Measurements from ENCODE around the gene TSACC. TPM values are rescaled to one million over a fixed set of nuclear protein-coding genes. Genes with fewer than 3 reads are reported as not detected.
A peak's percentile ranks its signal among the peaks of the same experiment; 100 is the strongest.

The TSACC gene
- under 1 TPM in 1 of 3 donors, not detected in 2; 0.87 TPM for total RNA-seq
- long read RNA-seq, donor 1, partial matches to known transcripts, result 0 of 5 reads
- long read RNA-seq, donor 1, other reads (novel, unspliced or antisense), result 5 of 5 reads
- long read RNA-seq, donor 2, partial matches to known transcripts, result 0 of 1 reads
- long read RNA-seq, donor 2, other reads (novel, unspliced or antisense), result 1 of 1 reads

DNA sequence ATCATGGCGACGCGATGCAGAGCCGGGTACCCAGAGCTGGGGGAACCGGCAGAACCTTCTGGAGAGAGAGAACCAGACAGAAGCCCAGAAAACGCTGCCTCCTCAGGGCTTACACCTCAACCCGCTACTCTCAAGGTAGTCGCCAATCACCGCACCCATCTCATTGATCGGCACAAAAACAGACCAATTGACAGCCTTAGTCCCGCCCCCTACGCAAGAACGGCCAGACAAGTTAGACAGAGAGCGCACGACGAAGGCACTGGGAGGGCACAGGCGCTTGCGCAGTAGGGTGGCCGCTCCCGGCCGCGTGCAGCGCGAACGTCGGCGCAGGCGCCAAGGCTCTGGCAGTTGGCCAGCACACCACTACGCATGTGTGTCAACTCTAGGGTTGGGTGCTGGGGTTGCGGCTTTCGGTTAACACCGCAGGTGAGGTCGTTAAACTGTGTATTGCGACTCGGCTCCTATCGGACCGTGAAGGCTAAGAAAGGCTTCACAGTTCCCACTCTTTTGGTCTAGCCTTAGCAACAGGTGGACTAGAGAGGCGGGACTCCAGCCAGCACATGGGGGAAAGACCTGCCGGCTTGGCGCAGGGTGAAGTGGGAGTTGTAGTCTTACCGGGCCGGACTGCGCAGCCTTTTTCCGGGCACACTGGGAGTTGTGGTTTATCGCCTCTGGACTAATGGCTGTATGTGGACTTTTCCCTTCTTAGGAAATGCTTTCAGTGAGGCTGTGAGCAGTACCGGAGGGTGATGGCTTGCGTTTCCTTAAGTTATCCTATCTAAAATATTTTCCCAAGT is at the start of gene TSACC, which contains the start of gene CCT3:
TSS of gene TSACC (plus strand) at position 347 of the 797 bp plus-strand sequence. CDS start 1,232 bp downstream, outside the sequence.
TSS of gene CCT3 (minus strand) at position 113 of the 797 bp plus-strand sequence. CDS start at position 5, 108 bp downstream.
- TF ChIP-seq, protein P1, sequence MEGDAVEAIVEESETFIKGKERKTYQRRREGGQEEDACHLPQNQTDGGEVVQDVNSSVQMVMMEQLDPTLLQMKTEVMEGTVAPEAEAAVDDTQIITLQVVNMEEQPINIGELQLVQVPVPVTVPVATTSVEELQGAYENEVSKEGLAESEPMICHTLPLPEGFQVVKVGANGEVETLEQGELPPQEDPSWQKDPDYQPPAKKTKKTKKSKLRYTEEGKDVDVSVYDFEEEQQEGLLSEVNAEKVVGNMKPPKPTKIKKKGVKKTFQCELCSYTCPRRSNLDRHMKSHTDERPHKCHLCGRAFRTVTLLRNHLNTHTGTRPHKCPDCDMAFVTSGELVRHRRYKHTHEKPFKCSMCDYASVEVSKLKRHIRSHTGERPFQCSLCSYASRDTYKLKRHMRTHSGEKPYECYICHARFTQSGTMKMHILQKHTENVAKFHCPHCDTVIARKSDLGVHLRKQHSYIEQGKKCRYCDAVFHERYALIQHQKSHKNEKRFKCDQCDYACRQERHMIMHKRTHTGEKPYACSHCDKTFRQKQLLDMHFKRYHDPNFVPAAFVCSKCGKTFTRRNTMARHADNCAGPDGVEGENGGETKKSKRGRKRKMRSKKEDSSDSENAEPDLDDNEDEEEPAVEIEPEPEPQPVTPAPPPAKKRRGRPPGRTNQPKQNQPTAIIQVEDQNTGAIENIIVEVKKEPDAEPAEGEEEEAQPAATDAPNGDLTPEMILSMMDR (IDR thresholded peaks at IDR 0.05), result no peak
- intact Hi-C loops (cut with DNase I, micrococcal nuclease), result no loop called here
- peak within 1 kb of the TSS; percentile 63 for H3K4me3 ChIP-seq
- peaks cover 17% of the 10 kb centered on the region for H3K4me1 ChIP-seq (ENCODE audit: low read depth)
- ATAC-seq (peak; percentile 97), DNase-seq (peak; percentile 99)
- no peaks in the 10 kb centered on the region for H3K36me3 ChIP-seq (ENCODE audit: low read depth)
- no peaks in the 10 kb centered on the region for H3K9me3 ChIP-seq

DNA sequence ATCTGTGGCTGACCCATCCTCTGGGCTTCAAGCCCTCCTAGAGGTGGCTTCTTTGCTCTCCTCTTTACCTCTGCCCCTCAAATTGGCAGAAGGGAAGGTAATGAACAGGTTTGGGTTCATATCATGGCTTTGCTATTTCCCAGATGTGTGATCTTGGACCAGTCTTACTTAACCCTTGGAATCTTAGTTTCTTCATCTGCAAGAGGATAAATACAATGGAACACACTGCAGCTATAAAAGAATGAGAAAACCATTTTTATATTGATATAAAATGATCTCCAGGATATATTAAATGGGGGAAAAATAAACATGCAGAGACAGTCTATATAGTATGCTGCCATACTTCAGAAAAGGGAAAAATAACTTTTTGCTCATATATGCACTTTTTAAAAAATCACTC is 48.5 kb upstream of the TSACC start:
- no peaks in the 10 kb centered on the region for H3K9me3 ChIP-seq
- intact Hi-C loops (cut with DNase I, micrococcal nuclease), result no loop called here
- H3K4me3 ChIP-seq, result no peak overlapping the region
- no peaks in the 10 kb centered on the region for H3K4me1 ChIP-seq (ENCODE audit: low read depth)
- TF ChIP-seq, protein P1 (IDR thresholded peaks at IDR 0.05), result no peak
- ATAC-seq, result no peak
- no peak for DNase-seq
- no peaks in the 10 kb centered on the region for H3K36me3 ChIP-seq (ENCODE audit: low read depth)

DNA sequence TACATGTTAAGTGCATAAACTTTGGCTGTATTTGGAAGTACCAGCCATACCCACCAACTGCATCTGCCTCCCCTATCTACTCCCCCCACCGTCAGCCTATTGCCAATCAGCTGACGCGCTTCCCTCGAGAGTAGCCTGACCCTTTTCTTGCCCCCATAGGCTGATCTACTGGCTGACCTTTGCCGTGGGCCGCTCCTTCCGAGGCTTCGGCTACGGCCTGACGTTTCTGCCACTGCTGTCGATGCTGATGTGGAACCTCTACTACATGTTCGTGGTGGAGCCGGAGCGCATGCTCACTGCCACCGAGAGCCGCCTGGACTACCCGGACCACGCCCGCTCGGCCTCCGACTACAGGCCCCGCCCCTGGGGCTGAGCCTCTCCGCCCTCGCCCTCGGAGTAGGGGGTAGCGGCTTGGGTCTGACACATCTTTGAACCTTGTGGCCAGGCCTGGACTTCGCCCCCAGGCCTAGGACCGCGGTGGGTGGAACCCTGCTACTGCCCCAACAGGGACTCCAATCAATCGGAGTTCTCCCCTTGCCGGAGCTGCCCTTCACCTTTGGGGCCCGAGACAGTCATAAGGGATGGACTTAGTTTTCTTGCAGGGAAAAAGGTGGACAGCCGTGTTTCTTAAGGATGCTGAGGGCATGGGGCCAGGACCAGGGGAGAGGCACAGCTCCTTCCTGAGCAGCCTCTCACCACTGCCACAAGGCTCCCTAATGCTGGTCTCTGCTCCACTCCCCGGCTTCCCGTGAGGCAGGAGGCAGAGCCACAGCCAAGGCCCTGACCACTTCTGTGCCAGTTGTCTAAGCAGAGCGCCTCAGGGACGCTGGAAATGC is 46.9 kb upstream of the TSACC start:
- peak overlapping the region; percentile 6 for H3K4me3 ChIP-seq
- H3K4me1 ChIP-seq (ENCODE audit: low read depth), result no peaks in the 10 kb centered on the region
- peak; percentile 95 for ATAC-seq
- H3K9me3 ChIP-seq, result no peaks in the 10 kb centered on the region
- DNase-seq, result peak; percentile 92 to 93 (median 92)
- intact Hi-C loops (cut with DNase I, micrococcal nuclease), result no loop called here
- TF ChIP-seq, protein P1 (IDR thresholded peaks at IDR 0.05), result no peak
- no peaks in the 10 kb centered on the region for H3K36me3 ChIP-seq (ENCODE audit: low read depth)

DNA sequence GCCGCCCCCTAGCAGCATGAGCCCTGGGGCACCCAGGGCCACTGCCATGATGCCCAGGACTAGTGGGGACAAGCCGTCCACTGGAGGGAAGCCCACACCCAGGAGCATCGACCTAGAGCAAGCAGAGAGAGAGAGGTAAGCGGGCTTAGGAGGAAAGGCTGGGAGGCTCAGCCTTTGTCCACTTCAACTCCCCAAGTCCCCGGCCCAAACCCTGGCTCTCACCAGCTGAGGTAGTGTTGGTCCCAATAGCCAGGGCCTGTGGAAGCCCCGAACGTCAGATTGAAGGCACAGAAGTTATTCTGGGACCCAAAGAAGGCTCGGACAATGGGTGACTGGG is 45.3 kb upstream of the TSACC start:
- TF ChIP-seq, protein P1 (IDR thresholded peaks at IDR 0.05), result no peak
- ATAC-seq (no peak), DNase-seq (no peak)
- no peaks in the 10 kb centered on the region for H3K4me1 ChIP-seq (ENCODE audit: low read depth)
- intact Hi-C loops (cut with DNase I, micrococcal nuclease), result no loop called here
- H3K9me3 ChIP-seq, result no peaks in the 10 kb centered on the region
- H3K36me3 ChIP-seq (ENCODE audit: low read depth), result no peaks in the 10 kb centered on the region
- no peak overlapping the region for H3K4me3 ChIP-seq

DNA sequence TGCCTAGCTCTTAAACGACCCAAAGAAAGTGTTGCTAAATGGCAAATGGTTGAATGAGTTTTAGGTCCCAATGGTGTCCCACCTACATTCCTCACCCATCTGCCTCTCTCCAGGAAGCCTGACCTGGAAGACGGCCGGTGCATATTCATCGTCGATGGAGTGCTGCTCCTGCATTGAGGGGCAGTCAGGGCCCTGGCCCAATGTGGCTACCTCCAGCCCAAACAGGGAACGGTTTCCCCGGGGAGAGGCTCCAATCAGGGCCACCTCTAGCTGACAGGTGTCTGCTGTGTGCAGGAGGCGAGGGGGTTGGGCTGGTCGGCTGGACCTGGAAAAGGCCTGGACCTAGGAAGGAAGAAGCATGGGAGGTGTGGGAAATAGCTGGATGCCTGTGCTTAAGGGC is 44.4 kb upstream of the TSACC start:
- no peak for DNase-seq
- H3K9me3 ChIP-seq, result no peaks in the 10 kb centered on the region
- TF ChIP-seq, protein P1 (IDR thresholded peaks at IDR 0.05), result no peak
- H3K4me1 ChIP-seq (ENCODE audit: low read depth), result no peaks in the 10 kb centered on the region
- ATAC-seq, result no peak
- intact Hi-C loops (cut with DNase I, micrococcal nuclease), result no loop called here
- no peaks in the 10 kb centered on the region for H3K36me3 ChIP-seq (ENCODE audit: low read depth)
- no peak overlapping the region for H3K4me3 ChIP-seq

Data from mucosa of descending colon (tissue), 3 donors.